GM12878 (cell line): Measurements from ENCODE around the gene RRP12. TPM values are rescaled to one million over a fixed set of nuclear protein-coding genes. Genes with fewer than 3 reads are reported as not detected.

Experiments used
- ATAC-seq: fragments of 200-7000 bp; cut with Tn5 transposase; 3 replicates; pipeline ENCODE4 v1.9.1; 2020; ENCODE audit warnings: mild to moderate bottlenecking, moderate library complexity
- BruUV-seq: library from RNA; stranded (reverse); fragments of 400-500 nt; replicated peaks from 2 replicates; lab custom pipeline; 2021; lab: Mats Ljungman, UMichigan
- CTCF ChIA-PET: fragments of 300-600 bp; sonication (Branson Sonifier 250); formaldehyde crosslinking; extraction: SDS; loops from one replicate; lab custom pipeline; 2021; ENCODE audit warnings: inconsistent platforms; lab: Yijun Ruan, JAX
- POLR2A ChIA-PET: fragments of 350-600 bp; formaldehyde crosslinking; extraction: SDS; loops from one replicate; lab custom pipeline; 2021; ENCODE audit warnings: inconsistent platforms; lab: Charles Lee
- RAD21 ChIA-PET: fragments of 300-600 bp; sonication (Branson Sonifier 250); formaldehyde crosslinking; loops from one replicate; lab custom pipeline; 2023; ENCODE audit warnings: antibody characterized with exemption; ENCODE audit not compliant: unreplicated experiment; lab: Charles Lee
- SMC1A ChIA-PET: fragments of 300-600 bp; sonication (Branson Sonifier 250); formaldehyde crosslinking; loops from one replicate; lab custom pipeline; 2023; ENCODE audit not compliant: unreplicated experiment, uncharacterized antibody; lab: Charles Lee
- DNase-seq: peaks from one replicate; pipeline ENCODE4 v3.0.0-alpha.2; 2011; ENCODE audit warnings: low read depth, low spot score
- FAIRE-seq: peaks from 3 replicates; lab custom pipeline; 2011; peaks lifted over from hg19 to GRCh38; lab: Jason Lieb, UNC
- H2AFZ ChIP-seq: 2 replicates; pipeline ENCODE4 v1.6.0; 2011; ENCODE audit warnings: low read depth, low read length, control low read depth; ENCODE audit not compliant: control insufficient read depth
- H3K27ac ChIP-seq: 2 replicates; pipeline ENCODE4 v1.5.1; 2011; ENCODE audit warnings: control low read depth; ENCODE audit not compliant: control insufficient read depth, insufficient read depth
- H3K27me3 ChIP-seq, 2 experiments: replicated peaks in 1 of 2; 2 replicates each; pipeline versions ENCODE4 v1.6.0 to v1.6.1; 2011; ENCODE audit warnings: low read length in 1 of 2; ENCODE audit not compliant: control insufficient read depth in 2 of 2, insufficient read depth in 2 of 2
- H3K36me3 ChIP-seq, 2 experiments: 2 replicates each; pipeline ENCODE4 v1.5.1; 2011; ENCODE audit warnings: low read length in 1 of 2; ENCODE audit not compliant: control insufficient read depth in 2 of 2, insufficient read depth in 2 of 2
- H3K4me1 ChIP-seq: 2 replicates; pipeline ENCODE4 v1.6.1; 2011; ENCODE audit warnings: mild to moderate bottlenecking, low read length, moderate library complexity, mixed read lengths; ENCODE audit not compliant: control insufficient read depth, insufficient read depth
- H3K4me2 ChIP-seq: 2 replicates; pipeline ENCODE4 v1.6.0; 2011; ENCODE audit warnings: control low read depth; ENCODE audit not compliant: control insufficient read depth, insufficient read depth
- H3K4me3 ChIP-seq: fragments of 200-600 bp; sonication (generic); 2 replicates; pipeline ENCODE4 v1.5.1; 2016
- H3K79me2 ChIP-seq: 2 replicates; pipeline ENCODE4 v1.6.0; 2011; ENCODE audit warnings: low read length; ENCODE audit not compliant: control insufficient read depth, insufficient read depth
- H3K9ac ChIP-seq: 2 replicates; pipeline ENCODE4 v1.8.0; 2011; ENCODE audit warnings: low read length, control low read depth, mixed read lengths; ENCODE audit not compliant: control insufficient read depth, insufficient read depth
- H3K9me3 ChIP-seq: replicated peaks from 3 replicates; pipeline ENCODE4 v1.5.1; 2011; ENCODE audit warnings: mild to moderate bottlenecking, low read length; ENCODE audit not compliant: control insufficient read depth, insufficient read depth
- H4K20me1 ChIP-seq: 2 replicates; pipeline ENCODE4 v1.6.0; 2011; ENCODE audit not compliant: control insufficient read depth, insufficient read depth
- BCL3 ChIP-seq: IDR thresholded peaks from 2 replicates; pipeline ENCODE4 v1.6.1; 2011; ENCODE audit warnings: borderline replicate concordance, low read depth, mild to moderate bottlenecking, moderate library complexity, low read length; ENCODE audit not compliant: insufficient read depth, poor library complexity, severe bottlenecking
- HCFC1 ChIP-seq: fragments of 150-350 bp; IDR thresholded peaks from 2 replicates; pipeline ENCODE4 v1.6.1; 2014; ENCODE audit warnings: low read length
- NR2F1 ChIP-seq: fragments of 450-650 bp; conservative IDR thresholded peaks from 2 replicates; pipeline ENCODE4 v1.6.1; 2017; ENCODE audit warnings: mild to moderate bottlenecking
- SP1 ChIP-seq: IDR thresholded peaks from one replicate; pipeline ENCODE4 v1.6.1; 2011; ENCODE audit warnings: low read depth, low read length
- SUZ12 ChIP-seq: fragments of 200-600 bp; sonication (generic); IDR thresholded peaks from one replicate; pipeline ENCODE4 v1.6.1; 2018; ENCODE audit warnings: antibody characterized with exemption, mild to moderate bottlenecking; ENCODE audit not compliant: unreplicated experiment
- TCF3 ChIP-seq: IDR thresholded peaks from 2 replicates; pipeline ENCODE4 v1.6.1; 2012; ENCODE audit warnings: low read depth, mild to moderate bottlenecking, low read length, borderline replicate concordance; ENCODE audit not compliant: insufficient read depth
- YY1 ChIP-seq: IDR thresholded peaks from 2 replicates; pipeline ENCODE4 v1.6.1; 2011; ENCODE audit warnings: low read depth, mild to moderate bottlenecking, low read length
- ZBTB11 ChIP-seq: fragments of 450-650 bp; formaldehyde crosslinking; IDR thresholded peaks from 2 replicates; pipeline ENCODE4 v1.5.0; 2022; ENCODE audit warnings: mild to moderate bottlenecking, missing genetic modification characterization
- ZNF384 ChIP-seq: IDR thresholded peaks from 2 replicates; pipeline ENCODE4 v1.6.1; 2012; ENCODE audit warnings: low read depth, mild to moderate bottlenecking, low read length, improper control_type of control experiment, borderline replicate concordance
- ZNF592 ChIP-seq: fragments of 450-650 bp; IDR thresholded peaks from 2 replicates; pipeline ENCODE4 v1.6.1; 2017; ENCODE audit warnings: mild to moderate bottlenecking, moderate library complexity
- WGBS: methylation state at CpG from one replicate; pipeline ENCODE4 v1.1.6; 2016; ENCODE audit warnings: low lambda C conversion rate; ENCODE audit not compliant: insufficient replicate concordance, insufficient coverage; ENCODE audit errors: missing lambda C conversion rate; 5-methylcytosine and 5-hydroxymethylcytosine counted together
- in situ Hi-C: fragments of 300-500 bp; cut with MboI; formaldehyde crosslinking; loops from 9 replicates; pipeline ENCODE4 v1.14.3; 2018; ENCODE audit warnings: mixed read lengths
- intact Hi-C: fragments of 100-400 bp; cut with micrococcal nuclease; formaldehyde crosslinking; loops from one replicate; pipeline ENCODE4 v1.14.2; 2022; ENCODE audit not compliant: unreplicated experiment
- polyA plus RNA-seq, 11 experiments: library from polyadenylated mRNA; depleted of rRNA in 4 of 11; unstranded in 6 of 11; stranded (reverse) in 5 of 11; fragments of >200 nt; fragmentation: Nextera tagmentation in 4 of 11; fragmentation: Illumina TruSeq in 1 of 11; extraction: Ambion mirVana in 4 of 11; extraction: Trizol in 1 of 11; gene quantifications; 1 replicate in 1 of 11; 2 replicates in 10 of 11; pipeline versions ENCODE4 v1.2.1 to v1.2.3, GENCODE V29; 2011 to 2016; ENCODE audit warnings: inconsistent platforms in 2 of 11, missing spikeins in 2 of 11, low read depth in 1 of 11
- total RNA-seq, 4 experiments: library from RNA; depleted of rRNA in 3 of 4; stranded (reverse); fragments of >200 nt in 3 of 4; fragmentation: Illumina TruSeq in 1 of 4; extraction: Trizol in 1 of 4; gene quantifications; 2 replicates each; pipeline versions ENCODE4 v1.2.1 to v1.2.3, GENCODE V29; 2013 to 2021

Gene RRP12
- total and polyA plus RNA-seq, 10 of the 15 experiments (the other 5 are each of a cell fraction or from before 2014, with no cell fraction given): 5.3 to 48.7 (median 16.8) TPM

- TF ChIP-seq ZBTB11 (CRISPR knock-in tag): no peak
- no peak for TF ChIP-seq HCFC1
- TF ChIP-seq TCF3: no peak
- no peak for TF ChIP-seq SP1
Observed at GRCh38 chr10:97365761-97366351, 35.3 kb downstream of the RRP12 start (continued).

- in situ Hi-C loops: no loop called here
Observed at GRCh38 chr10:97363071-97363470, 38.1 kb downstream of the RRP12 start.

More at GRCh38 chr10:97363071-97363470, 38.1 kb downstream of the RRP12 start:
- ChIA-PET POLR2A (no interaction called here), CTCF (no interaction called here), RAD21 (no interaction called here), SMC1A (no interaction called here)
- H3K4me2 ChIP-seq: no peak overlapping the region
- no peak overlapping the region for H3K27ac ChIP-seq
- BruUV-seq: no TSS peak
- DNase-seq (no peak), FAIRE-seq (no peak), ATAC-seq (no peak)
- no peaks in the 10 kb centered on the region; the same call in 1 of the 2 replicates for H3K4me1 ChIP-seq
- H3K9ac ChIP-seq: no peak overlapping the region
- no peaks in the 10 kb centered on the region for H3K9me3 ChIP-seq
- no peak overlapping the region for H3K4me3 ChIP-seq
- H3K36me3 ChIP-seq: peaks cover 4 to 21% of the 10 kb centered on the region in 2 experiments; a peak in 3 of 4 replicates
- 94% methylated on average over 4 of the region's 4 CpGs for WGBS
- intact Hi-C loops: no loop called here
- no peaks in the 10 kb centered on the region for H3K79me2 ChIP-seq
- TF ChIP-seq ZNF592 (no peak), SUZ12 (no peak), NR2F1 (no peak), ZNF384 (no peak), YY1 (no peak), BCL3 (no peak)
- no peaks in the 10 kb centered on the region for H3K27me3 ChIP-seq
- H2AFZ ChIP-seq: no peak overlapping the region
- no peaks in the 10 kb centered on the region for H4K20me1 ChIP-seq
